Measurements from ENCODE around the gene PPP6R3. TPM values are rescaled to one million over a fixed set of nuclear protein-coding genes. Genes with fewer than 3 reads are reported as not detected.

PPP6R3 gene
- total and polyA plus RNA-seq, 2 donors (not counting 3 experiments of a cell fraction or from before 2014, with no cell fraction given) = 31.7 to 98.8 TPM

GRCh38 chr11:68564261-68564660, 103.7 kb downstream of the PPP6R3 start:
- Histone ChIP-seq H3K4me2 (ENCODE audit: insufficient read depth, low read length) (no peak overlapping the region), H3K9me3 (replicated peaks; ENCODE audit: control insufficient read depth, insufficient read depth, low read length) (no peaks in the 10 kb centered on the region), H3K4me3 (replicated peaks in 1 of 3; ENCODE audit: insufficient read depth in 1 of 3, low read depth in 1 of 3, low read length in 3 of 3) (no peak overlapping the region), H3K9me1 (replicated peaks; ENCODE audit: control insufficient read depth, extremely low read depth, insufficient read depth, low read length) (no peaks in the 10 kb centered on the region), H4K20me1 (replicated peaks; ENCODE audit: control insufficient read depth, extremely low read depth, insufficient read depth, low read length) (peaks cover 24% of the 10 kb centered on the region), H2AFZ (ENCODE audit: low read depth, low read length) (no peak overlapping the region), H3K4me1 (ENCODE audit: control insufficient read depth, extremely low read depth, insufficient read depth, low read length) (peaks cover 8% of the 10 kb centered on the region), H3K79me2 (ENCODE audit: control insufficient read depth, insufficient read depth, low read length) (peaks cover 7% of the 10 kb centered on the region), H3K36me3 (ENCODE audit: control insufficient read depth in 2 of 2, extremely low read depth in 1 of 2, insufficient read depth in 2 of 2, low read length in 2 of 2) (peaks cover 12 to 15% of the 10 kb centered on the region in 2 experiments), H3K9ac (replicated peaks; ENCODE audit: extremely low read depth, insufficient read depth, low read length) (no peak overlapping the region), H3K27me3 (ENCODE audit: control insufficient read depth in 2 of 2, insufficient read depth in 2 of 2, low read length in 2 of 2) (no peaks in the 10 kb centered on the region), H3K27ac (ENCODE audit: insufficient read depth, low read depth, low read length) (no peak overlapping the region)
- no peak for TF ChIP-seq POLR2AphosphoS5 (IDR thresholded peaks at IDR 0.05; ENCODE audit: insufficient read depth, low read depth, low read length)
- TF ChIP-seq POLR2A (IDR thresholded peaks at IDR 0.05; ENCODE audit: low read depth, low read length) = no peak
- no peak for TF ChIP-seq MAX (IDR thresholded peaks at IDR 0.05; ENCODE audit: insufficient read depth, insufficient read length)
- no peak for TF ChIP-seq GATA2 (IDR thresholded peaks at IDR 0.05; ENCODE audit: insufficient read depth, insufficient read length, low read depth, low read length)
- no peak for TF ChIP-seq CTCF (IDR thresholded peaks at IDR 0.05; ENCODE audit: extremely low read depth in 1 of 2, insufficient read depth in 1 of 2, low read depth in 1 of 2, low read length in 2 of 2)
- CTCF ChIA-PET = interaction anchor here (1.1 to 1.2 kb wide), 2 partner anchors 10 to 26 kb away, joined by 3 read pairs; no protein-coding TSS in a partner anchor
- BruUV-seq (replicated peaks) = no TSS peak
- dilution Hi-C loops (cut with MboI; ENCODE audit: extremely low pct_ligation_motif_present, low sequenced_read_pairs) (no loop called here), intact Hi-C loops (cut with micrococcal nuclease) (no loop called here)
- DNase-seq (ENCODE audit: low read depth, low spot score) (no peak), FAIRE-seq (no peak)
- POLR2A ChIA-PET = no interaction called here

- no peak overlapping the region for H2AFZ ChIP-seq (ENCODE audit: low read depth, low read length)
- H3K27me3 ChIP-seq (ENCODE audit: control insufficient read depth in 2 of 2, insufficient read depth in 2 of 2, low read length in 2 of 2) = no peaks in the 10 kb centered on the region
- no peaks in the 10 kb centered on the region for H3K9me1 ChIP-seq (replicated peaks; ENCODE audit: control insufficient read depth, extremely low read depth, insufficient read depth, low read length)
- dilution Hi-C loops (cut with MboI; ENCODE audit: extremely low pct_ligation_motif_present, low sequenced_read_pairs) (no loop called here), intact Hi-C loops (cut with micrococcal nuclease) (no loop called here)
- POLR2A ChIA-PET = no interaction called here
- H3K4me3 ChIP-seq (replicated peaks in 1 of 3; ENCODE audit: insufficient read depth in 1 of 3, low read depth in 1 of 3, low read length in 3 of 3) = no peak overlapping the region
- H3K9ac ChIP-seq (replicated peaks; ENCODE audit: extremely low read depth, insufficient read depth, low read length) = no peak overlapping the region
- TF ChIP-seq MYC (IDR thresholded peaks at IDR 0.05; ENCODE audit: low read depth, low read length) (no peak), EZH2 (IDR thresholded peaks at IDR 0.05; ENCODE audit: borderline replicate concordance, low read depth, low read length, severe bottlenecking) (no peak), POLR2A (IDR thresholded peaks at IDR 0.05; ENCODE audit: low read depth, low read length) (no peak), GATA2 (IDR thresholded peaks at IDR 0.05; ENCODE audit: insufficient read depth, insufficient read length, low read depth, low read length) (no peak), JUN (IDR thresholded peaks at IDR 0.05; ENCODE audit: borderline replicate concordance, insufficient read depth, insufficient read length, low read depth) (no peak), CTCF (IDR thresholded peaks at IDR 0.05; ENCODE audit: extremely low read depth in 1 of 2, insufficient read depth in 1 of 2, low read depth in 1 of 2, low read length in 2 of 2) (no peak), POLR2AphosphoS5 (IDR thresholded peaks at IDR 0.05; ENCODE audit: insufficient read depth, low read depth, low read length) (no peak), FOS (IDR thresholded peaks at IDR 0.05; ENCODE audit: borderline replicate concordance, insufficient read depth, low read length) (no peak), MAX (IDR thresholded peaks at IDR 0.05; ENCODE audit: insufficient read depth, insufficient read length) (no peak)
- DNase-seq (ENCODE audit: low read depth, low spot score) = no peak
- CTCF ChIA-PET = no interaction called here
- BruUV-seq (replicated peaks) = no TSS peak
- no peak for FAIRE-seq
- peaks cover 11 to 15% of the 10 kb centered on the region in 2 experiments for H3K36me3 ChIP-seq (ENCODE audit: control insufficient read depth in 2 of 2, extremely low read depth in 1 of 2, insufficient read depth in 2 of 2, low read length in 2 of 2)
- no peaks in the 10 kb centered on the region for H3K9me3 ChIP-seq (replicated peaks; ENCODE audit: control insufficient read depth, insufficient read depth, low read length)
- H3K4me2 ChIP-seq (ENCODE audit: insufficient read depth, low read length) = no peak overlapping the region
- no peak overlapping the region for H3K27ac ChIP-seq (ENCODE audit: insufficient read depth, low read depth, low read length)
- peaks cover 7% of the 10 kb centered on the region for H3K79me2 ChIP-seq (ENCODE audit: control insufficient read depth, insufficient read depth, low read length)
- H3K4me1 ChIP-seq (ENCODE audit: control insufficient read depth, extremely low read depth, insufficient read depth, low read length) = no peaks in the 10 kb centered on the region
- peaks cover 20% of the 10 kb centered on the region for H4K20me1 ChIP-seq (replicated peaks; ENCODE audit: control insufficient read depth, extremely low read depth, insufficient read depth, low read length)
Observed at GRCh38 chr11:68565768-68566167, 105.2 kb downstream of the PPP6R3 start.

All from endothelial cell of umbilical vein (primary cell).